Measurements from ENCODE around the gene NRK.

GRCh38 chrX:105837232-105837631 is 14.9 kb downstream of the NRK start:
- TF ChIP-seq CTCF (IDR thresholded peaks at IDR 0.05) (no peak), ZBTB21 (CRISPR knock-in tag; IDR thresholded peaks at IDR 0.05; ENCODE audit: borderline replicate concordance) (no peak), USF1 (CRISPR knock-in tag; IDR thresholded peaks at IDR 0.05) (no peak), E2F1 (CRISPR knock-in tag; IDR thresholded peaks at IDR 0.05) (no peak), MAX (CRISPR knock-in tag; IDR thresholded peaks at IDR 0.05) (no peak), USF2 (CRISPR knock-in tag; IDR thresholded peaks at IDR 0.05) (no peak), CREB1 (CRISPR knock-in tag; IDR thresholded peaks at IDR 0.05) (no peak), NR2C2 (CRISPR knock-in tag; IDR thresholded peaks at IDR 0.05) (no peak), CDX4 (CRISPR knock-in tag; IDR thresholded peaks at IDR 0.05; ENCODE audit: borderline replicate concordance) (no peak), ATF3 (CRISPR knock-in tag; conservative IDR thresholded peaks at IDR 0.05) (no peak), ZNF425 (CRISPR knock-in tag; conservative IDR thresholded peaks at IDR 0.05) (no peak), NR1H2 (CRISPR knock-in tag; IDR thresholded peaks at IDR 0.05) (no peak), IRF2 (CRISPR knock-in tag; IDR thresholded peaks at IDR 0.05; ENCODE audit: borderline replicate concordance, low read depth) (no peak)

Data from WTC11 (cell line).